ENCODE measurements around the gene MROH7.

MROH7 gene

DNA sequence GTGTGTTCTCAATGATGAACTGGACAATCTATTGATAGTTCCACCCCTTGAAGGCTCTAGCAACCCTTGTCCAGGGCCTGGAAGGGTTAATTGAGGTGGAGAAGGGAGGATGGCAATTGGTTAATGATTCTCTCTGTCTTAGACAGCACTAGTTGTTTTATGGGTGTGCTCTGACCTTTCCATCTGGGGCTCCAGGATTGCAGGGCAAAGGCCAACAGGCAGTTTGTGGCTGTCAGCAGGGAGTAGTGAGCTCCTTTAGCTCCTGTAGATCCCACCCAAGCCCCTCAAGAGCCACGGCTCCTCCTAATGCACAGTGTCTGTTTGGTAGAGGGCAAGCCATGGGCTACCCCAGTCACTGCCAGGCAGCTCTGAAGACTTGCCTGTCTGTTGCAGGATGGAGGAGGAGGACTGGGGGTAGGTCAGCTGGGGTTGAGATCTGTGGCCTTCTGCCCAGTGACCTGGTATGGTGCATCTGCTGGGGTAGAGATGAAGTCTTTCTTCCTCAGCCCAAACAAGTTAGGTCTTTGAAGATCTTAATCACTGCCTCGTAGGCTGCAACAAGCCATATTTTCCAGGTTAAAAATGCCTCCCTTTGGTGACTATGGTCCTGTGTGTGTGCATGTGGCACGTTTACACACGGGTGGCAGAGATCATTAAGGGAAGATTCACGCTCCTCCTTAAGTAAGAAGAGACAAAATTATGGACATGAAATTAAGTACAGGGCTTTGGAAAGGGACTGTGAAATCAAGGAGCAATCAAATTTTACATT is 7.7 kb downstream of the MROH7 start:
- no peak for TF ChIP-seq POLR2A (IDR thresholded peaks at IDR 0.05; ENCODE audit: low read depth, low read length)
- TF ChIP-seq PAX5 (IDR thresholded peaks at IDR 0.05; ENCODE audit: insufficient read depth, low read length, severe bottlenecking) = no peak
- no peak for TF ChIP-seq POU2F2 (IDR thresholded peaks at IDR 0.05; ENCODE audit: low read depth, low read length)
- TF ChIP-seq POLR2AphosphoS5 (IDR thresholded peaks at IDR 0.05; ENCODE audit: low read depth, low read length) = no peak
- no peak for TF ChIP-seq SPI1 (IDR thresholded peaks at IDR 0.05; ENCODE audit: low read depth, low read length)
- FAIRE-seq (no peak), DNase-seq (ENCODE audit: insufficient read length, low spot score) (no peak)

GRCh38 chr1:54649921-54650320 is 8.3 kb downstream of the MROH7 start:
- TF ChIP-seq PAX5 (IDR thresholded peaks at IDR 0.05; ENCODE audit: insufficient read depth, low read length, severe bottlenecking) (no peak), POLR2AphosphoS5 (IDR thresholded peaks at IDR 0.05; ENCODE audit: low read depth, low read length) (no peak), POU2F2 (IDR thresholded peaks at IDR 0.05; ENCODE audit: low read depth, low read length) (no peak), POLR2A (IDR thresholded peaks at IDR 0.05; ENCODE audit: low read depth, low read length) (no peak), TAF1 (IDR thresholded peaks at IDR 0.05; ENCODE audit: low read depth, low read length) (no peak), SPI1 (IDR thresholded peaks at IDR 0.05; ENCODE audit: low read depth, low read length) (no peak)
- no peak for DNase-seq (ENCODE audit: insufficient read length, low spot score)
- no peak for FAIRE-seq

DNA sequence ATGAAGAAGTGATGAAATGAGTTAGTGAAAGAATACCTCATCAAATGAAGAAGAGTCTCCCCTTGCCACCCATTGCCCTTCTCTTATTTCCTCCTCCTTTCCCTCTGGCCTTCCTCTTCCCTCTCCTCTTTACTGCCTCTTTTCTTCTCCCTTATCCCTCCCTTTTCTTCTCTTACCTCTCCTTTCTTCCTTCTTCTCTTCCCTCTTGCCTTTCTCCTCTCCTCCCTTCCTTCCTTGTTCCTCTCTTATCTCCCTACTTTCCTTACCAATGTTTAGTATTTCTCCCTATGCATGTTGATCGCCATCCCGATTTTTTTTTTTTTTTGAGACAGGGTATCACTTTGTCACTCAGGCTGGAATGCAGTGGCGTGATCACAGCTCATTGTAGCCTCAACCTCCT is 8.8 kb downstream of the MROH7 start:
- FAIRE-seq (no peak), DNase-seq (ENCODE audit: insufficient read length, low spot score) (no peak)
- TF ChIP-seq POU2F2 (IDR thresholded peaks at IDR 0.05; ENCODE audit: low read depth, low read length) (no peak), SPI1 (IDR thresholded peaks at IDR 0.05; ENCODE audit: low read depth, low read length) (no peak), TAF1 (IDR thresholded peaks at IDR 0.05; ENCODE audit: low read depth, low read length) (no peak), POLR2AphosphoS5 (IDR thresholded peaks at IDR 0.05; ENCODE audit: low read depth, low read length) (no peak), POLR2A (IDR thresholded peaks at IDR 0.05; ENCODE audit: low read depth, low read length) (no peak), PAX5 (IDR thresholded peaks at IDR 0.05; ENCODE audit: insufficient read depth, low read length, severe bottlenecking) (no peak)

DNA sequence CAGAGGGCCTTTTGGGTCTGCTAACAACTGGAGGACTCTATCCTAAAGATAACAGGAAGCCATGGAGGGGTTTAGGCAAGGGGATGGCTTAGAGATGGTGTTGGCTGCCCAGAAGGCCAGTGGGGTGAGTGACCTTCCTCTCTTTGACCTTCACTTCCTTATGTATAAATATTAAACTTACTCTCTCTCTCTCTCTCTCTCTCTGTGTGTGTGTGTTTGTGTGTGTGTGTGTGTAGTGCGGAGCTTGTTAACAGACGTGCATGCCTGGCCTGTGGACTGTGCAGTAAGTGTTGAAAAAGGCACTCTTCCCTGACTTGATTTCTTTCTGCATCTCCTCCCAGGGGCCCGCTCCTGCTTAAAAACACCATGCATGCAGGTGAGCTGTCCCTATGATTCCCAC is 10.0 kb downstream of the MROH7 start:
- TF ChIP-seq TAF1 (IDR thresholded peaks at IDR 0.05; ENCODE audit: low read depth, low read length) = no peak
- no peak for TF ChIP-seq POLR2A (IDR thresholded peaks at IDR 0.05; ENCODE audit: low read depth, low read length)
- TF ChIP-seq SPI1 (IDR thresholded peaks at IDR 0.05; ENCODE audit: low read depth, low read length) = no peak
- no peak for TF ChIP-seq POU2F2 (IDR thresholded peaks at IDR 0.05; ENCODE audit: low read depth, low read length)
- no peak for TF ChIP-seq POLR2AphosphoS5 (IDR thresholded peaks at IDR 0.05; ENCODE audit: low read depth, low read length)
- DNase-seq (ENCODE audit: insufficient read length, low spot score) (no peak), FAIRE-seq (no peak)

DNA sequence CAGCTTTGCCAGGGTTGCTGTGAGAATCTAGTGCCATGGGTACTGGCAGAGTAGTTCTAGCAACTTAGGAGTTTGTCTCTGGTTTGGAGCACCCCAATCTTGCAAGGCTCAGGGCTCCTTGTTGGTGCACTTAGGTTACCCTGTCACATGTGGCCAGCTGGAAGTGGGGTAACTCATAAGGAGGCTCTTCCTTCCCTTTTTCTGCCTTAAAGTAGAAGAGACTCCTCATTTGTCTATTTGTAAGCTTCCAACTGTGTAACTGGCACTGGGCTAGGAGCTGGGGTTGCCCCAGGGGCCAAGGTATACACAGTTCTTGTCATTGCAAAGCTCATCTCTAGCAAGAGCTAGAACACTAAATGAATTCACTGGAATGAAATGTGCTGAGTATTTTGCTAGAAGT is 10.6 kb downstream of the MROH7 start:
- DNase-seq (ENCODE audit: insufficient read length, low spot score) = no peak
- TF ChIP-seq PAX5 (IDR thresholded peaks at IDR 0.05; ENCODE audit: insufficient read depth, low read length, severe bottlenecking) (no peak), SPI1 (IDR thresholded peaks at IDR 0.05; ENCODE audit: low read depth, low read length) (no peak), POU2F2 (IDR thresholded peaks at IDR 0.05; ENCODE audit: low read depth, low read length) (no peak), TAF1 (IDR thresholded peaks at IDR 0.05; ENCODE audit: low read depth, low read length) (no peak), POLR2AphosphoS5 (IDR thresholded peaks at IDR 0.05; ENCODE audit: low read depth, low read length) (no peak), POLR2A (IDR thresholded peaks at IDR 0.05; ENCODE audit: low read depth, low read length) (no peak)
- no peak for FAIRE-seq

DNA sequence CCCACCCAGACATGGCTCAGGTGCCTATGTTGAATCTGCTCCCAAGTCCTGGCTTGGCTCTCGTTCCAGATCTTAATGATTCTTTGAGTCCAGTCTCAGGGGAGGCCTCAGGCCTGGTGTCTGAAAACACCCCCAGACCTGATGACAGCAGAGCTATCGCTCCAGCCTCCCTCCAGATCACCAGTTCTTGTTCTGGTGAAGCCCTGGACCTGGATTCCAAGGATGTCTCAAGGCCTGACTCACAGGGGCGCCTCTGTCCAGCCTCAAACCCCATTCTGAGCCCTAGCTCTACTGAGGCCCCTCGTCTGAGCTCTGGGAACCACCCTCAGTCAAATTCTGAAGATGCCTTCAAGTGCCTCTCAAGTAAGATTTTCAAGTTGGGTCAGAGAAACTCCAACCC is 11.4 kb downstream of the MROH7 start:
- FAIRE-seq (no peak), DNase-seq (ENCODE audit: insufficient read length, low spot score) (no peak)

GRCh38 chr1:54658164-54658913 is 16.8 kb downstream of the MROH7 start:
- DNase-seq (ENCODE audit: insufficient read length, low spot score) (no peak), FAIRE-seq (no peak)
- TF ChIP-seq PAX5 (IDR thresholded peaks at IDR 0.05; ENCODE audit: insufficient read depth, low read length, severe bottlenecking) (no peak), POLR2AphosphoS5 (IDR thresholded peaks at IDR 0.05; ENCODE audit: low read depth, low read length) (no peak), POU2F2 (IDR thresholded peaks at IDR 0.05; ENCODE audit: low read depth, low read length) (no peak), POLR2A (IDR thresholded peaks at IDR 0.05; ENCODE audit: low read depth, low read length) (no peak), SPI1 (IDR thresholded peaks at IDR 0.05; ENCODE audit: low read depth, low read length) (no peak)

More for the DNA sequence above, 11.4 kb downstream of the MROH7 start:
- TF ChIP-seq POLR2A (IDR thresholded peaks at IDR 0.05; ENCODE audit: low read depth, low read length) = no peak
- no peak for TF ChIP-seq TAF1 (IDR thresholded peaks at IDR 0.05; ENCODE audit: low read depth, low read length)
- no peak for TF ChIP-seq SPI1 (IDR thresholded peaks at IDR 0.05; ENCODE audit: low read depth, low read length)
- TF ChIP-seq PAX5 (IDR thresholded peaks at IDR 0.05; ENCODE audit: insufficient read depth, low read length, severe bottlenecking) = no peak
- no peak for TF ChIP-seq POU2F2 (IDR thresholded peaks at IDR 0.05; ENCODE audit: low read depth, low read length)
- no peak for TF ChIP-seq POLR2AphosphoS5 (IDR thresholded peaks at IDR 0.05; ENCODE audit: low read depth, low read length)

DNA sequence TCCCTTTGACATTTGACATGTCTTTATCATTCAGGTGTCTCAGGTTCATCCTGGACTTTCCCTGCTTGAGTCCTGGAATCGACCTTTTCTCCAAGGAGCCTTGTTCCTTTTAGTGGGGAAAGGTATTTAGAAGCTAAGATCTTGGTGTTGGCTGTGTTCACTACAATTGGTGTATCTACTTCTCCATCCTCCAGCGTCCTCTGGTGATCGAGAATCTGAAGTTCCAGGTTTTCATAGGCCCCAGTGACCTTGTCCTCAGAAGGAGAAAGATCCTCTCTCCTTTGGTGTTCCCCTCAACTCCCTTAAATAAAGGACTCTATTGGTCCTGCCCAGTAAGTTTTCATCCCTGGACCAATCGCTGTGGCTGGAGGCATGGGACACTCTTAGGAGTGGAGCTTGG is 22.1 kb downstream of the MROH7 start:
- FAIRE-seq (no peak), DNase-seq (ENCODE audit: insufficient read length, low spot score) (no peak)
- TF ChIP-seq PAX5 (IDR thresholded peaks at IDR 0.05; ENCODE audit: insufficient read depth, low read length, severe bottlenecking) = no peak
- no peak for TF ChIP-seq POLR2A (IDR thresholded peaks at IDR 0.05; ENCODE audit: low read depth, low read length)
- no peak for TF ChIP-seq SPI1 (IDR thresholded peaks at IDR 0.05; ENCODE audit: low read depth, low read length)
- TF ChIP-seq TAF1 (IDR thresholded peaks at IDR 0.05; ENCODE audit: low read depth, low read length) = no peak
- no peak for TF ChIP-seq POU2F2 (IDR thresholded peaks at IDR 0.05; ENCODE audit: low read depth, low read length)
- no peak for TF ChIP-seq POLR2AphosphoS5 (IDR thresholded peaks at IDR 0.05; ENCODE audit: low read depth, low read length)

DNA sequence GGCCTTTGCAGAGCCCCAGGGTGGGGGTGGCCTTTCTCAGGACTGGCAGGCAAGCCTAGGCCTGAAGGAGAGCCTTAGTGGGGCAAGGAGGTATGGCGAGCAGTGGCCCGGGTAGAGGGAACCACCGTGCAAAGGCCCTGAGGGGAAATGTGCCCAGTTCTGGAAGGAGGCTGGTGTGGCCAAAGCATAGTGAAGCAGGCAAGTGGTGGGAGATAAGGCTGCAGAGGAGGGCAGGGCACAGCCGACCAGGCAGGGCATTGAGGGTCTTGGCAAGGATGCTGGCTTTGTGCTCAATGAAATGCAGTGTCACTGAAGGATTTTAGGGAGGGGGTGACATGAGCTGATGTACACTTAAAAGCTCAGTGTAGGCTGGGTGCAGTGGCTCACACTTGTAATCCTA is 22.8 kb downstream of the MROH7 start:
- TF ChIP-seq SPI1 (IDR thresholded peaks at IDR 0.05; ENCODE audit: low read depth, low read length) (no peak), POLR2A (IDR thresholded peaks at IDR 0.05; ENCODE audit: low read depth, low read length) (no peak), POU2F2 (IDR thresholded peaks at IDR 0.05; ENCODE audit: low read depth, low read length) (no peak)
- DNase-seq (ENCODE audit: insufficient read length, low spot score) (no peak), FAIRE-seq (no peak)

All from GM12891 (cell line).